ENCODE data around the gene EZH1.

Gene EZH1

DNA sequence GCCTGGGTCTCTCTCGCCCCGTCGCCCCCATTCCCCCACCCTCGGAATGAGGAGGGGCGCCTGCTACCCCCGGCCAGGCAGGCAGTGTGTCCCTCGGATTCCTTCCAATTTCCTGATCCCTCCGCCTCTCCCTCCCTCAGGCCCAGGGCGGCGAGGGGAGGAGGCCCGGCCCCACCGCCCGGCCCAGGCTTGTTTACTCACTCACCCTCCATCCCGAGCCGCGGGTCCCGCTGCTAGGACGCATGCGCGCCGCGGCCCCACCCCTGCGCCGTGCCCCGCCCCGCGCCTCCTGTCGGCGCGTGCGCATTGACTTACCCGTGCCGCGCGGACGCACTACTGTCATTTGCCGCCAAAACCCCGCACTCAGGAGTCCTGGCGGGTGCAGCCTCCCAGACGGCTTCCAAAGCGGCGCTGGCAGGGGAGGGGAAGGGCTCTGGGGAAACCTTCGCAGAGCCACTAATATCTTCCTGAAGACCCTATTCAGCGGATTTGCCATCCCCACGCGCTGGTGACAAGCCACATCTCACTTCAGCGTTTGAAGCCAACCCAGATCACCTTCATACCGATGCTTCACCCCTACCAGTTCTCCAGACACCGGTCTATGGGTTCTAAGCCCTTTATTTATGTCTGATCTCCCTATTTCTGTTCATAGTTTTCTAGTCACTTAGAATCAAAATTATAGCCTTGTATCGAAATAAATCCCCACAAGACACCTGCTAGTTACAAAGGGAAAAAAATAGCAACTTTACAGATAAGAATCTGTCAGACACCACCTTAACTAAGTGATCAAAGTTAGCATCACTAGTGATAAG lies at the start of gene EZH1:
TSS of gene EZH1 (minus strand) at position 235 of the 812 bp plus-strand sequence. CDS start 16,099 bp downstream, outside the sequence.
- peak; percentile 84 for DNase-seq

DNA sequence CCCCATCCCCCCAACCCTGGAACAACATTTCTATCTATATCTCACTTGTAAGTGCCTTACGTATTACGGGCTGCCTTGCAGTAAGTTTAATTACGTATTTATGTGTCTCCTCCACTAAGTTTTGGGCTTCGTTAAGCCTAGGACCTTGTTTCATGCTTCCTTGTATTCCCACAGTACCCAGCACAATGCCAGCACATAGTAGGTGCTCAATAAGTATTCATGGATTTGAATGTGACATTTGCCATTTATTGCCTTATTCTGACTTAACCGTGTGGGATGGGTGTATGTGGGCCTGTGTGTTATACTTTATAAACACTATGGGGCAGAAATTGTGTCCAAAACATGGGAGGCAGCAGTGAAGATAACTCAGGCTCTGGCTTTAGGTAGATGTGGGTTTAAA lies 47.7 kb upstream of the EZH1 start:
- DNase-seq, result no peak

DNA sequence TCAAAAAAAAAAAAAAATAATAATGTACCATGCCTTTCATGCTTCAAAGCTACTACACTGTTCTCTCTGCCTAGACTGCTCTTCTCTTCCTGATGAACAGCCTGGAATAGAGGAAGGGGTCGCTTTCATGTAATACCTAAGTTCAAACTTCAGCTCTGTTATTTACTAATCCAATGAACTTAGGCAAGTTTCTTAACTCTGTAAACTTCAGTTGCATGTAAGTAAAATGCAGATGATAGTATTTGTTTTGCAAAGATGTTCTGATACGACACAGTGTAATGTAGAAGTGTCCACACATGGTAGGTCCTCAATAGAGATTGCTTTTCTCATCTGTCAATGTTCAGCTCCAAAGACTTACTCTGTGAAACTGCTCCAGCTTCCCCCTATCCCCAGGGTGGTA lies 47.1 kb upstream of the EZH1 start:
- DNase-seq, result no peak

DNA sequence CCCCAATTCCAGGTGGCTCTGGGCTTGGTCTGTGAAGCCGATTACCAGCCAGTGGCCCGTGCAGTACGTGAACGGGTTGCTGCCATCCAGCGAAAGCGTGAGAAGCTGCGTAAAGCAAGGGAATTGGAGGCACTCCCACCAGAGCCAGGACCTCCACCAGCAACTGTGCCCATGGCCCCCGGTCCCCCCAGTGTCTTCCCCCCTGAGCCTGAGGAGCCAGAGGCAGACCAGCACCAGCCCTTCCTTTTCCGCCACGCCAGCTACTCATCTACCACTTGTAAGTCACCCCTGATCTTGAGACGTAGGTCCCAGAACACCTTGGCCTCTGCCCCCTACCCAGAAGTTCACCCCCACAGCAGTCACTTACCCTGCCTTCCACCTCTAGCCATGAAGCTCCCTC lies 42.4 kb upstream of the EZH1 start:
- no peak for DNase-seq

DNA sequence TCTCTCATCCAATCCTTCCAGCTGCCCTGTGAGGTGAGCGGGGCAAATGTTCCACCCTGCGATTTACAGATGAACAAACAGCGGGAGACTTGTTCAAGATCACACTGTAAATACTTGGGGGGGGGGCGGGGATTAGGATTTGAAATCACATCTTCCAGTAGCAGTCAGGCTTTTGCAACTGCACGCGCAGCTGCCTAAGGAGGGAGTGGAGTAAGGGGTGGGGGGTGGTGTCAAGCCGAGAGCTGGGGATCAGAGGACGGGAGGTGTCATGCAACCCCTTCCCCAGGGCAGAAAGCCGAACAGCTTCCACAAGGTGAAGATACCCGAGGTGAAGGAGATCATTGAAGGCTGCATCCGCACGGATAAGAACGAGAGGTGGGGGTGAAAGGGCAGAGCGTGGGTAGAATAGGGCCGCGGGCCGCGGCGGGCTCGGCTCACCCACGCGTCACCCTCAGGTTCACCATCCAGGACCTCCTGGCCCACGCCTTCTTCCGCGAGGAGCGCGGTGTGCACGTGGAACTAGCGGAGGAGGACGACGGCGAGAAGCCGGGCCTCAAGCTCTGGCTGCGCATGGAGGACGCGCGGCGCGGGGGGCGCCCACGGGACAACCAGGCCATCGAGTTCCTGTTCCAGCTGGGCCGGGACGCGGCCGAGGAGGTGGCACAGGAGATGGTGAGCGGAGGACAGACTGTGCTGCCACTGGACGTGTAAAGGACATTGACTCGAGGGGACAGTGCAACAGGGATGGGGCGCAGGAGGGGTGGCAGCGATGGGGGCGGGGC lies 40.2 kb upstream of the EZH1 start:
- no peak for DNase-seq

DNA sequence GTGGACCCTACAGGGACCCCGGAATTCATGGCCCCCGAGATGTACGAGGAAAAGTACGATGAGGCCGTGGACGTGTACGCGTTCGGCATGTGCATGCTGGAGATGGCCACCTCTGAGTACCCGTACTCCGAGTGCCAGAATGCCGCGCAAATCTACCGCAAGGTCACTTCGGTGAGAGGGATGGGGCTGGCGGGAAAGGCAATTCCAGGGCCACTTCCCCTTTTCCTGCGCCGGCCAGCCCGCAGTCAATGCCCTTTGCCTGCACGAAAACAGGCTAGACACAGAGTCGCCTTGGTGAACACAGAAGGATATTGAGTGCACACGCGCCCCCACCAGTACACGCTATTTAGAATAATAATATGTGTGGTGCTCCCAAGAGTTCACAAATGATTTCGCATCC lies 39.6 kb upstream of the EZH1 start:
- no peak for DNase-seq

DNA sequence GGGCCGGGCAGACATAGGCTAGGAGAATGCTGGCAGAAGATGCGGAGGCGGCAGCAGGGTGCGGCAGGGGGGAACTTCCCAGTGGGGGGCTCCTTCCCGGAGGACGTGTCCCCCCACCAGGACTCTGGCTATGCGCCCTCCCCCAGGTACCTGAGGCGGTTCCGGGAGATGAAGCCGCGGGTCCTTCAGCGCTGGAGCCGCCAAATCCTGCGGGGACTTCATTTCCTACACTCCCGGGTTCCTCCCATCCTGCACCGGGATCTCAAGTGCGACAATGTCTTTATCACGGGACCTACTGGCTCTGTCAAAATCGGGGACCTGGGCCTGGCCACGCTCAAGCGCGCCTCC lies 38.9 kb upstream of the EZH1 start:
- DNase-seq, result no peak

DNA sequence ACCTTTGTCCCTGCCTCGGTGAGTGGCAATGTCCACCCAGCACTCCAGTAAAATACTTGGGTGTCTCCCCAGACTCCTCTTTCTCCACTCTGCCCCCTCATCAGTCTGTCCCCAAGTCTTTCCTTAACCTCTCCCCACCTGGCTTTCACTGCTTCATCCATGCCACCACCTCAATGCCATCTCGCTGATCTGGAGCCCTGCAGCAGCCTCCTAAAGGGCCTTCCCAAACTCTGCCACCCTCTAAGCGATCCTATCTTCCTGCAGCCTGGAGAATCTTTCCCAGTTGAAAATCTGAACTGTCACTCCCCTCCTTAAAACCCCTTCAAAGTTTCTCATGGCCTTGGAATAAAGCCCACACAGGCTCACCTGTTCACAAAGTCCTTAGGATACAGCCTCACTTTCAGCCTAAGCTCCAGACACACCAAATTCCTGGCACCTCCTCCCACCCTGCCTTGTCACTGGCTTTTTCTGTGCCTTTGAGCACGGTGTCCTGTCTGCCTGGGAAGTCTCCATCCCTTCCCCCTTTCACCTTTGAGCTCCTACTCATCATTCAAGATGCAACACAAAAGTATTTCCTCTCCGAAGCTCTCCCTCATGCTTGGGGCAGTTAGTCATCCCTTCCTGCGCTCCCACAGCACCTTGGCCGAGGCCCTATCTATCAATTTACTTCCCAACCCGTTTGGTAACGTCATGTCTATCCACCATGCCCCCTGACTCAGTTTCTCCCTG lies 38.4 kb upstream of the EZH1 start:
- no peak for DNase-seq

DNA sequence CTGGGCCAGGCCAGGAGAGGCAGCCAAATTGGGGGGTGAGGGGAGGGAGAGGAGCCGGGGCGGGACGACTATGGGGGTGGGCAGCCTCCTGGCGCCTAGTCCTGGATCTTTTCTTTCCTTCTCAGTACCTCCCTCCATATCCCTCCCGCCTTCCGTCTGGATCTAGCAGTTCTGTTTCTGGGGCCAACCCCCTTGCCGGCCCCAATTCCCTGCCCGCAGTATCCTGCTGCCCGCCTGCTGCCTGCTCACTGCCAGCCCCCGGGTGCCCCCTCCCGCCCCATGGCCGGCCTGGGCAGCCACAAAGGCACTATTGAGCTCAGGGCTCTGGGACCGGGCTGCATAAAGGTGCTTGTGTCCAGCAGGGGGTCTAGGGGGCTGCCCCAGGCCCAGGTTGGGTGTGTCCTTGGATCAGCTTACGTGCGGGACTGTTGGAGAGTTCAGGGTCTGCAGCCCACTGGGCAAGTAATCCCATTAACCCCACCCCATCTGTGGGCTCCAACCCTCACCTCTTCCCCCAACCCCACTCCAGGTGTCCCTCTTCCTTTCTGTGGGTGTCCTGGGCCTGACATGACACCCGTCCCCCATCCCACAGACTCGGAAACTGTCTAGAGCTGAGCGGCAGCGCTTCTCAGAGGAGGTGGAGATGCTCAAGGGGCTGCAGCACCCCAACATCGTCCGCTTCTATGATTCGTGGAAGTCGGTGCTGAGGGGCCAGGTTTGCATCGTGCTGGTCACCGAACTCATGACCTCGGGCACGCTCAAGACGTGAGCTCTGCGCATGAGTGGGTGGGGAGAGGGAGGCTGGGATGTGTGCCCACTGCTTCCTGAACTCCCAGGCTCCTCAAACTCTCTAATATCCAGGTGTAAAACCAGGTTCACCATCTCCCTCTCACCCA lies 37.6 kb upstream of the EZH1 start:
- DNase-seq, result no peak

DNA sequence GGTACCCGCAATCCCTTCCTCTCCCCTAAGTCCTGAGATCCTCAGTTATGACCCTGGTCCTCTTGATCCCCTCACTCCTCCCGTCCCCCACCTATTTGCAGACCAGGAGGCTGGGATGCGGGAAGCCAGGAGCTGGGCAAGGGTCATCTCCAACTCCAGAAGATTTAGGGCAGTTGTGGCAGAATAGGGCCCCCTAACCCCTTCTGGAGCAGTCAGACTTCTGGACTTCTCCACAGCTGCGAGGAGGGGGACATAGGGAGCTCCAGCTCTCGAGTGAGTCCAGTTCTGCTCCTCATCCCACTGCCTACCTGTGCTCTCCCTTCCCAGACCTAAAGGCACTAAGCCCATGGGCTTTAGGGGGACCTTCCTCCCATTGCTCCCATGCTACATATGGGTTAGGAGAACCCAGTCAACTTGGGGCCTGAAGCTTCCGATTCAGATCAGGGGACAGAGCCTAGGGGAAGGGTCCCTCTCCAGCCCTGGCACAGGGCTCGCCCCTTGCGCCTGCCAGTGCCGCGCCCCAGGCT lies 36.9 kb upstream of the EZH1 start:
- DNase-seq, result no peak

DNA sequence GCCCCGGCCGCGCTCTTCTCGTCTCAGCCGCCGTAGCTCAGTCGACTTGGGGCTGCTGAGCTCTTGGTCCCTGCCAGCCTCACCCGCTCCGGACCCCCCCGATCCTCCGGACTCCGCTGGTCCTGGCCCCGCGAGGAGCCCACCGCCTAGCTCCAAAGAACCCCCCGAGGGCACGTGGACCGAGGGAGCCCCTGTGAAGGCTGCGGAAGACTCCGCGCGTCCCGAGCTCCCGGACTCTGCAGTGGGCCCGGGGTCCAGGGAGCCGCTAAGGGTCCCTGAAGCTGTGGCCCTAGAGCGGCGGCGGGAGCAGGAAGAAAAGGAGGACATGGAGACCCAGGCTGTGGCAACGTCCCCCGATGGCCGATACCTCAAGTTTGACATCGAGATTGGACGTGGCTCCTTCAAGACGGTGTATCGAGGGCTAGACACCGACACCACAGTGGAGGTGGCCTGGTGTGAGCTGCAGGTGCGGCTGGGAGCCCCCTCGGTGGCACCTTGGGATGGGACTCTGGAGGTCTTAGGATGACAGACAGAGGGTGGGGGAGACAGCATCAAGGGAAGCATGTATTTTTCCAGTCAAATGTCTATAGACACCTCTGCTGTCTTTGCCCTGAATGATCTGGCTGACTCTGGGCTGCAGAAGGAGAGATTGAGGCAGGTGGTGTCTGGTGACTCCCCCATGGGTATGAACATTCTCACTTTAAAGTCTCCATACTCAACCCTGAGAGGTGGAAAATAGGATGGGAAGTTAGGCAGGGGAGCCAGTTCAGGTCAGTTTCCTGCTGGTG lies 36.2 kb upstream of the EZH1 start:
- no peak for DNase-seq

DNA sequence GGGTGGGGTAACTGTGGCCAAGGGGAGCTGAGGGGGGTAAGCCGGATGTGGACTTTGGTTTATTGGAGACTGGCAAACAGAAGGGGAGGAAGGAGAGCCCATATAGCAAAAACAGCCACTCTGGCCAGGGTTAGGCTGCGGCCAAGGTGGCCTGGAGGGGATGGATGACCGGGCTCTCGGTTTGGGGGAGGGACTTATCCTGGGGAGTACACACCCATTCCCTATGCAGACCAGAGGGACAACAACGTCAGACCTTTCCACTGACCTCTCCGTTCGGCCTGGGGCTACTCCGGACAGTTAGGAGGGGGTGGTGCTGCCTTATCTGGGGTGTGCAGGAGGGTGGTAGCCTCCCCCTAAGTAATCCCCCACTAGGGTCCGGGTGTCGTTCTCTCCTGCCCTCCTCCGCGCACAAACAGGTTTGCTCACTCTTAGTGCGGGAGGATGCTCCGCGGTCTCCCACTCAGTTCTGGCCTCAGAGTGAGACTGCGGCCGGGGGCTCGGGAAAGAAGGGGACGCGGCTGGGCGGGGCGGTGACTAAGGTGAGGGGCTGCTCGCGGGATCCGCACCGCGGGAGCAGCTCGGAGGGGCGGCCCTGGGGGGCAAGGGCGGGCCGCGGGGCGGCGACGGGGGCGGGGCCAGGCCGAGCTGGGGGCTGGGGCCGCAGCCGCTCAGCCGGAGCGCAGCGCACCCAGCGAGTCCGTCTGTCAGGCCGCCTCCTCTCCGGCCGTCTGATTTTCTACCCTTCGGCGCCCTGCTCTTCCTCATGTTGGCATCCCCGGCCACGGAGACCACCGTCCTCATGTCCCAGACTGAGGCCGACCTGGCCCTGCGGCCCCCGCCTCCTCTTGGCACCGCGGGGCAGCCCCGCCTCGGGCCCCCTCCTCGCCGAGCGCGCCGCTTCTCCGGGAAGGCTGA lies 35.4 kb upstream of the EZH1 start, which contains the start of gene WNK4:
TSS of gene WNK4 (plus strand) at position 675 of the 915 bp plus-strand sequence. CDS start at position 764, 89 bp downstream.
- no peak for DNase-seq

DNA sequence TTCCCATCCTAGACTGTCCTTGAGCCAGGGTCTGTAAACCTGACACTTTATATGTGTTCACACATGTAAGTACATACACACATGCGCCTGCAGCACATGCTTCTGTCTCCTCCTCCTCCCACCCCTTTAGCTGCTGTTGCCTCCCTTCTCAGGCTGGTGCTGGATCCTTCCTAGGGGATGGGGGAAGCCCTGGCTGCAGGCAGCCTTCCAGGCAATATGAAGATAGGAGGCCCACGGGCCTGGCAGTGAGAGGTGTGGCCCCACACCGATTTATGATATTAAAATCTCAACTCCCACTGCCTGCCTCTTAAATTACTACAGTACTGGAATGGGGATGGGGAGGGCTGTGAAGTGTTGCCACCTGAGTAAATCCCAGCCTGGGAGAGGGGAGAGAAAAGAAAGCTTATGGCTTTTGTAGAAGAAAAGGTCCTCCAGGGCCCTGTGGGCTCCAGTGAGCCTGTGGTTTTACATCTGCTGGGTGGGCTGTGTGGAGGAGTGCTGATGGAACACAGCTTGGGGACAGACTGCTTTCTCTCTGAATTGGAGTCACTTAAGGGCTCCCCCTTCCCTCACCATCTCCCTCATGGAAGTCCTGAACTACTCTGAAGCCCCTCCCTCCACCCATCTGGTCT lies 34.6 kb upstream of the EZH1 start:
- no peak for DNase-seq

DNA sequence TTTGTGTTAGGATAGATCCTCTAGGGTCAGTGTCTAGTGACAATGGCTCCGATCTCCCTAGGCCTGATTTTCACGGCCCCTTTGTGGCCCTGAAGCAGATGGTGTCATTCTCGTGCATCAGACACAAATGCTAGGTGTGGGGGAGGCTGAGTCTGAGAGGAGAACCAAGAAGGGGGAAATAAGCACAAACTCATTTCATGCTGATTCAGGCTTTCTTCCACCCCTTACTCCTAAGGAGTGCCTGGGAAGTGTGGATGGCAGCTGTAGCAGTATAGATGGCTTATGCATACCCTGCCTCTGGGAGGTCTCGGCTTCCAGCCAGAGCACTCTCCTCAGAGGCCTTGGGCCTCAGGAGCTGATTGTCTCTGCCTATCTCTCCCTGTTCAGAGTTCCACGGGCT lies 33.7 kb upstream of the EZH1 start:
- DNase-seq, result no peak

DNA sequence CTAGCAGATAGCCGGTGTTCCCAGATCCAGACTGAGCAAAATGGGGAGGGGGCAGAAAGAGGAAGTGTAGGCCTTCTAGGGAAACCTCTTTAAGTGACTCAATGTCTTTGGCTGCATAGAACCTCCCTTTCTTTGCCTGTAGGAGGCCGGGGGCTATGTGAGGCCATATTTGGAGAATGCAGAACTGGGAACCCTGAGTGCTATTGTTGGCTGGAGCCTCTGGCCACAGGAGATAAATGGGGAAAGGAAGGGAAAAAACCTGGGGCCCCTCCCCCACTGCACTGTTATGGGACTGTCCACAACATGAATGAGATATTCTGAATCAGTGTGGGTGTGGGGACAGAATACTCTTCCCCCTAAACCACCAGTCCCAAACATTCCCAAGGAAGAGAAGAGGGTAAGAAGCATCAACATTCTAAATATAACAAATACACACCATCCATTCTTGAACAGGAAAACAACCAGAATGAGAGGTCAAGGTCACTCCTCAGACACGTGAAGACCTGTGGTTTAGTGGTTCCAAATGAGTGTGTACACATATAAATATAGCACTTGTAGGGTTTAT lies 30.8 kb upstream of the EZH1 start:
- DNase-seq, result peak; percentile 87 to 92

DNA sequence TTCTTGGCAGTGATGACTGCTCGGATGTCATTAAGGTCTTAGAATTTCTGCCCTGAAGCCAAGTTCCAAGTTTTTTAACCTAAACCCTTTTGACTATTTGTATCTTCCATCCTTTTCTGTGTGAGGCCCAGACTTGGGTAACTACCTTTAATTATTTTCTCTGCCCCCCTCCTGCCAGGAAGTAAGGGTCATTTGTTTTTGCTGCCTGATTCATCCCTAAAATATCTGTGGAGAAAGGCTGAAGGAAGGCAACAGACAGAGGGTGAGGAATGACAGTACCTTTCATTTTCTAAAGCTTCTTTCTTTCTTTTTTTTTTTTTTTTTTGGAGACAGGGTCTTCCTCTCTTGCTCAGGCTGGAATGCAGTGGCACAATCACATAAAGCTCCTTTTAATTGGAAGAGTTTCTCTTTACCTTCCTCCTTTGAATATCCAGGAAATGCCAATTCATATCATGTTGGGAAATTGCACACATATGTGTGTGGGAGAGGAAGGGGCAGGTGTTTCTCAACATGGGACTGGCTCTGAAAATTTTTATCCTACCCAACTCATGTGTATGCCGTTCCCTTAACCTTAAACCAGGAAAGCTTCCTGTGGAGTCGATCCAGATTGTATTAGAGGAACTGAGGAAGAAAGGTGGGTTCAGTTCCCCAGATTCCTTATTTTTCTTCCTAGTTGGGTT lies 29.4 kb upstream of the EZH1 start:
- DNase-seq, result no peak

DNA sequence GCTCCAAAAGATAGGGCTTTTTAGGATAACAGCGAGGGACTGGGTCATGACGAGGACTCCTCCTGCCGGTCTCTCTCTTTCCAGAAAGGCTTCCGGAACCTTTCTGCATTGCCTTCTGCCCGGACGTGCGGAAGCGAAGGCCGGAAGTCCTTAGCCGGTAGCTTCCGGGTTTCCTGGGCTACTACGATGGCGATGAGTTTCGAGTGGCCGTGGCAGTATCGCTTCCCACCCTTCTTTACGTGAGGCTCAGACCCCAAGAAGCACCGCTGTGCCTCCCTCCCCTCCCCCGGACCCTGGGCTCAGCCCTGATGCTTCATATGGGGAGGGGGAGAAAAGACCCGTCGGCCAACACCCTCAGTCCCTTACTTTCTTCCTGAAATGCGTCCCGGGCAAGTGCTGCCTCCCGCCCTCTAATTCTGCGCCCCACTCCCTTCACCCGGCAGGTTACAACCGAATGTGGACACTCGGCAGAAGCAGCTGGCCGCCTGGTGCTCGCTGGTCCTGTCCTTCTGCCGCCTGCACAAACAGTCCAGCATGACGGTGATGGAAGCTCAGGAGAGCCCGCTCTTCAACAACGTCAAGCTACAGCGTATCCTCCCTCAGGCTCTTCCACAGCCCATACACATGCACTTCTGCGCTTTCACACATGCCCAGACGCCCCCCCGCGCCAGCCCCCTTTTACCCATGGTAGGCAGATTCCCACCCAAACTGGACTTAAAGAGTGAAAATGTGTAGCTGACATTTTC lies 28.6 kb upstream of the EZH1 start, which contains the start of gene VPS25:
TSS of gene VPS25 (plus strand) at position 160 of the 746 bp plus-strand sequence. CDS start at position 187, 27 bp downstream.
- peak; percentile 68 to 74 for DNase-seq

DNA sequence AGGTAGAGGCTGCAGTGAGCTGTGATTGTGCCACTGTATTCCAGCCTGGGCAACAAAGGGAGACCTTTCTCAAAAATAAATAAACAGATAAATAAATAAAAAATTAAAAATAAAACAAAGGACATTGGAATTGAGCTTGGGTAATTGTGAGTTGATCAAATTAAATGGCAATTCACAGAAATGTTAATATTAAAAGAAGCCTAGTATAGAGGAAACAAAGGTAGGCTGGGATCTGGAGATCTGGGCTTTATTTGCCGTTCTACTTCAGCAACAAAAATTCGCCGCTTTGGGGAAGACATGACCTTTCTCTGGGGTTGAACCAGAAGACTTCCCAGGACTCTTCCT lies 28.1 kb upstream of the EZH1 start:
- no peak for DNase-seq

All from Kasumi-1 (cell line).